H1 (cell line): ENCODE results near the gene ACSF2.

Experiments
- BACH1 ChIP-seq: IDR thresholded peaks from 2 replicates; pipeline ENCODE4 v1.6.1; 2012; ENCODE audit warnings: low read length, improper control_type of control experiment
- CHD2 ChIP-seq: IDR thresholded peaks from 2 replicates; pipeline ENCODE4 v1.6.1; 2012; ENCODE audit warnings: low read length, improper control_type of control experiment
- EZH2 ChIP-seq: fragments of 200-600 bp; sonication (generic); IDR thresholded peaks from 2 replicates; pipeline ENCODE4 v1.7.1; 2012; ENCODE audit warnings: low read depth, mild to moderate bottlenecking, moderate library complexity, low read length, inconsistent platforms; ENCODE audit not compliant: severe bottlenecking
- JUN ChIP-seq: IDR thresholded peaks from 2 replicates; pipeline ENCODE4 v1.6.1; 2011; ENCODE audit warnings: low read depth, mild to moderate bottlenecking, improper control_type of control experiment, low read length
- JUND ChIP-seq: IDR thresholded peaks from 2 replicates; pipeline ENCODE4 v1.6.1; 2011; ENCODE audit warnings: mild to moderate bottlenecking, improper control_type of control experiment, low read length
- MAX ChIP-seq: IDR thresholded peaks from 2 replicates; pipeline ENCODE4 v1.6.1; 2012; ENCODE audit warnings: inconsistent platforms
- POLR2A ChIP-seq, 2 experiments: IDR thresholded peaks; 1 replicate in 1 of 2; 2 replicates in 1 of 2; pipeline ENCODE4 v1.6.1; 2011; ENCODE audit warnings: low read depth in 2 of 2, low read length in 2 of 2, mild to moderate bottlenecking in 2 of 2; ENCODE audit errors: control extremely low read depth in 1 of 2
- SAP30 ChIP-seq: fragments of 300-600 bp; sonication (generic); IDR thresholded peaks from 2 replicates; pipeline ENCODE4 v1.7.1; 2012; ENCODE audit warnings: low read length, moderate library complexity, mild to moderate bottlenecking, inconsistent platforms; ENCODE audit not compliant: insufficient read depth, insufficient replicate concordance
- SP2 ChIP-seq: IDR thresholded peaks from 2 replicates; pipeline ENCODE4 v1.6.1; 2012; ENCODE audit warnings: mild to moderate bottlenecking, low read length, inconsistent platforms
- SP4 ChIP-seq: IDR thresholded peaks from 2 replicates; pipeline ENCODE4 v1.6.1; 2012; ENCODE audit warnings: low read length, inconsistent platforms
- TAF7 ChIP-seq: optimal IDR thresholded peaks from 2 replicates; pipeline ENCODE3; 2011; ENCODE audit warnings: low read depth, mild to moderate bottlenecking, inconsistent platforms, low read length, moderate library complexity, borderline replicate concordance
- TF ChIP-seq, protein P1 (sequence below), 3 experiments: IDR thresholded peaks; 1 replicate in 2 of 3; 2 replicates in 1 of 3; pipeline versions ENCODE4 v1.5.1 to v1.6.1; 2011; ENCODE audit warnings: low read length in 3 of 3, mild to moderate bottlenecking in 3 of 3, inconsistent platforms in 2 of 3, low read depth in 1 of 3, moderate library complexity in 1 of 3; ENCODE audit not compliant: insufficient read depth in 1 of 3; ENCODE audit errors: control extremely low read depth in 1 of 3

DNA sequence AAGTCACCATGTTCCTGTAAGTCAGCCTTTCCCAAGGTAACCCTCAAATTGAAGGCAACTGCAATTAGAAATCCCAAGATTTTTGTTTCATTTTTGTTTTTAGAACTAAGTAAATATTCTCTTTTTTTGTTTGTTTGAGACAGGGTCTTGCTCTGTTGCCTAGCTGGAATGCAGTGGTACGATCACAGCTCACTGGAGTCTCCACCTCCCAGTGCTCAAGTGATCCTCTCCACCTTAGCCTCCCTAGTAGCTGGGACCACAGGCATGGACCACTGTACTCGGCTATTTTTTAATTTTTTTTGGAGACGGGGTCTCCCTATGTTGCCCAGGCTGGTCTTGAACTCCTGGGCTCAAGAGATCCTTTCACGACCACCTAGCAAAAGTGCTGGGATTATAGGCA is 18.1 kb upstream of the ACSF2 start:
- TF ChIP-seq, protein P1, sequence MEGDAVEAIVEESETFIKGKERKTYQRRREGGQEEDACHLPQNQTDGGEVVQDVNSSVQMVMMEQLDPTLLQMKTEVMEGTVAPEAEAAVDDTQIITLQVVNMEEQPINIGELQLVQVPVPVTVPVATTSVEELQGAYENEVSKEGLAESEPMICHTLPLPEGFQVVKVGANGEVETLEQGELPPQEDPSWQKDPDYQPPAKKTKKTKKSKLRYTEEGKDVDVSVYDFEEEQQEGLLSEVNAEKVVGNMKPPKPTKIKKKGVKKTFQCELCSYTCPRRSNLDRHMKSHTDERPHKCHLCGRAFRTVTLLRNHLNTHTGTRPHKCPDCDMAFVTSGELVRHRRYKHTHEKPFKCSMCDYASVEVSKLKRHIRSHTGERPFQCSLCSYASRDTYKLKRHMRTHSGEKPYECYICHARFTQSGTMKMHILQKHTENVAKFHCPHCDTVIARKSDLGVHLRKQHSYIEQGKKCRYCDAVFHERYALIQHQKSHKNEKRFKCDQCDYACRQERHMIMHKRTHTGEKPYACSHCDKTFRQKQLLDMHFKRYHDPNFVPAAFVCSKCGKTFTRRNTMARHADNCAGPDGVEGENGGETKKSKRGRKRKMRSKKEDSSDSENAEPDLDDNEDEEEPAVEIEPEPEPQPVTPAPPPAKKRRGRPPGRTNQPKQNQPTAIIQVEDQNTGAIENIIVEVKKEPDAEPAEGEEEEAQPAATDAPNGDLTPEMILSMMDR (IDR thresholded peaks at IDR 0.05; ENCODE audit: control extremely low read depth in 1 of 3, insufficient read depth in 1 of 3, low read depth in 1 of 3, low read length in 3 of 3) = no peak
- TF ChIP-seq POLR2A (IDR thresholded peaks at IDR 0.05; ENCODE audit: control extremely low read depth in 1 of 2, low read depth in 2 of 2, low read length in 2 of 2) (no peak), EZH2 (no peak), CHD2 (no peak), JUND (no peak), MAX (no peak), TAF7 (no peak), SAP30 (no peak), SP2 (no peak), JUN (no peak), BACH1 (no peak), SP4 (no peak)
